Chondrocyte (in vitro differentiated cells): Measurements from ENCODE around the gene PATL1. TPM values are rescaled to one million over a fixed set of nuclear protein-coding genes. Genes with fewer than 3 reads are reported as not detected.
"Not testable (repeated sequence)": the region's sequence is repeated elsewhere in the genome, so short reads cannot be mapped to it uniquely, and the experiment has no call there.

ENCODE experiments used
- DNase-seq: peaks from one replicate; pipeline ENCODE4 v3.0.0; 2021; ENCODE audit warnings: mixed read lengths, low spot score
- H3K27ac Mint-ChIP-seq: one replicate; pipeline ENCODE4 v1.8.0; 2021; ENCODE audit warnings: mild to moderate bottlenecking, moderate library complexity, mixed read lengths; ENCODE audit not compliant: unreplicated experiment
- H3K27me3 Mint-ChIP-seq: 2 replicates; pipeline ENCODE4 v1.8.0; 2021; ENCODE audit warnings: low read depth, mixed read lengths
- H3K36me3 Mint-ChIP-seq: 2 replicates; pipeline ENCODE4 v1.8.0; 2021; ENCODE audit warnings: low read depth, mixed read lengths
- H3K4me1 Mint-ChIP-seq: 2 replicates; pipeline ENCODE4 v1.8.0; 2021; ENCODE audit warnings: low read depth, mild to moderate bottlenecking, mixed read lengths
- H3K4me3 Mint-ChIP-seq: one replicate; pipeline ENCODE4 v1.8.0; 2021; ENCODE audit warnings: mild to moderate bottlenecking, moderate library complexity, mixed read lengths; ENCODE audit not compliant: unreplicated experiment
- H3K9me3 Mint-ChIP-seq: 2 replicates; pipeline ENCODE4 v1.8.0; 2021; ENCODE audit warnings: low read depth, mixed read lengths
- total RNA-seq: library from RNA; stranded (reverse); gene quantifications from 3 replicates; pipeline ENCODE4 v1.2.1, GENCODE V29; 2021
- TF ChIP-seq, protein P1 (sequence below): fragments of 200-600 bp; sonication (generic); IDR thresholded peaks from 2 replicates; pipeline ENCODE4 v1.5.0; 2021; ENCODE audit warnings: antibody characterized with exemption, mild to moderate bottlenecking, moderate library complexity

The PATL1 gene
- total RNA-seq, 1 donor from 2014 or later = 28.8 TPM

DNA sequence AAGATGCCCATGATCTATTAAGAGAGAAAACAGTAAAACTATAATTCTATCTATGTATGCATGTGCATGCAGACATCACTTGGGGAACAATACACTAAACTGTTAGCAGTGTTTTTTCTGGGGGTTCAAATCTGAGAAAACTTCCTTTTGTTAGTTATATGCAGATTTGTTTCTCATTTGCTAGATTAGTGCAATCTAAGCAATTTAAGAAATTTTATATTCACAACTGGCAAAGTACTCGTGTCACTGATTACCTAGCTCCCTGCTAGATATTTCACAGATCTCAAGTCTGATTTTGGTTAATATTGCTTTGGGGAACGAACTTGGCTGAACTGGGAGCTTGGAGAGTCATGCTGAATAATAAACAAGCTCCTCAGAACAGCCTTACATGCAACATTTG, 38.3 kb downstream of the PATL1 start:
- TF ChIP-seq, protein P1, sequence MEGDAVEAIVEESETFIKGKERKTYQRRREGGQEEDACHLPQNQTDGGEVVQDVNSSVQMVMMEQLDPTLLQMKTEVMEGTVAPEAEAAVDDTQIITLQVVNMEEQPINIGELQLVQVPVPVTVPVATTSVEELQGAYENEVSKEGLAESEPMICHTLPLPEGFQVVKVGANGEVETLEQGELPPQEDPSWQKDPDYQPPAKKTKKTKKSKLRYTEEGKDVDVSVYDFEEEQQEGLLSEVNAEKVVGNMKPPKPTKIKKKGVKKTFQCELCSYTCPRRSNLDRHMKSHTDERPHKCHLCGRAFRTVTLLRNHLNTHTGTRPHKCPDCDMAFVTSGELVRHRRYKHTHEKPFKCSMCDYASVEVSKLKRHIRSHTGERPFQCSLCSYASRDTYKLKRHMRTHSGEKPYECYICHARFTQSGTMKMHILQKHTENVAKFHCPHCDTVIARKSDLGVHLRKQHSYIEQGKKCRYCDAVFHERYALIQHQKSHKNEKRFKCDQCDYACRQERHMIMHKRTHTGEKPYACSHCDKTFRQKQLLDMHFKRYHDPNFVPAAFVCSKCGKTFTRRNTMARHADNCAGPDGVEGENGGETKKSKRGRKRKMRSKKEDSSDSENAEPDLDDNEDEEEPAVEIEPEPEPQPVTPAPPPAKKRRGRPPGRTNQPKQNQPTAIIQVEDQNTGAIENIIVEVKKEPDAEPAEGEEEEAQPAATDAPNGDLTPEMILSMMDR = no peak
- no peak for DNase-seq
- Mint-ChIP-seq H3K4me3 (no peak overlapping the region), H3K36me3 (no peaks in the 10 kb centered on the region), H3K4me1 (peaks cover 14% of the 10 kb centered on the region), H3K27me3 (no peaks in the 10 kb centered on the region), H3K9me3 (no peaks in the 10 kb centered on the region), H3K27ac (no peak overlapping the region)

DNA sequence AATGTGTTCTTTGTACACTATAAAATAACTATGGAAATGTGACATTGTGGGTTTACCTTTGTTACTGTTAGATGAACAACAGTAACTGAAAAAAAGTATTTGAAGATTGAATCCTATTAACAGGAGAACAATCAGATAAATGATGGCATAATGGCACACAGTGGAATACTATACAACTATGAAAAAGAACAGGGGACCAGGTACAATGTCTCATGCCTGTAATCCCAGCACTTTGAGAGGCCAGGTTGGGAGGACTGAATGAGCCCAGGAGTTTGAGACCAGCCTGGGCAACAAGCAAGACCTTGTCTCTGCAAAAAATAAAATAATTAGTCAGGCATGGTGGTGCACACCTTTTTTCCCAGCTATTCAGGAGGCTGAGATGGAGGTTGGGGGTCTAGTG, 38.8 kb downstream of the PATL1 start:
- Mint-ChIP-seq H3K27ac (no peak overlapping the region), H3K4me3 (no peak overlapping the region), H3K36me3 (no peaks in the 10 kb centered on the region), H3K9me3 (no peaks in the 10 kb centered on the region), H3K27me3 (no peaks in the 10 kb centered on the region), H3K4me1 (peaks cover 14% of the 10 kb centered on the region)
- TF ChIP-seq, protein P1 = no peak
- DNase-seq = no peak

DNA sequence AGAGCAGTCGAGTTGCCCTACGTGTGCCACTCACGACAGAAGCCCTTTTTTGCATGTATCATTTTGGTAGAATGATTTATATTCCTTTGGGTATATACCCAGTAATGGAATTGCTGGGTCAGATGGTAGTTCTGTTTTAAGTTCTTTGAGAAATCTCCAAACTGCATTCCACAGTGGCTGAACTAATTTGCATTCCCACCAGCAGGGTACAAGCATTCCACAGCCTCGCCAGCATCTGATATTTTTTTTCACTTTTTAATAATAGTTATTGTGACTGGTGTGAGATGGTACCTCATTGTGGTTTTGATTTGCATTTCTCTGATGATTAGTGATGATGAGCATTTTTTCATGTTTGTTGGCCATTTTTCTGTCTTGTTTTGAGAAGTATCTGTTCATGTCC, 41.9 kb downstream of the PATL1 start:
- not testable (repeated sequence) for DNase-seq, H3K36me3 Mint-ChIP-seq, H3K27ac Mint-ChIP-seq, H3K27me3 Mint-ChIP-seq, H3K4me3 Mint-ChIP-seq, H3K9me3 Mint-ChIP-seq
- TF ChIP-seq, protein P1 = peak; percentile 75
- H3K4me1 Mint-ChIP-seq = peaks cover 17% of the 10 kb centered on the region

DNA sequence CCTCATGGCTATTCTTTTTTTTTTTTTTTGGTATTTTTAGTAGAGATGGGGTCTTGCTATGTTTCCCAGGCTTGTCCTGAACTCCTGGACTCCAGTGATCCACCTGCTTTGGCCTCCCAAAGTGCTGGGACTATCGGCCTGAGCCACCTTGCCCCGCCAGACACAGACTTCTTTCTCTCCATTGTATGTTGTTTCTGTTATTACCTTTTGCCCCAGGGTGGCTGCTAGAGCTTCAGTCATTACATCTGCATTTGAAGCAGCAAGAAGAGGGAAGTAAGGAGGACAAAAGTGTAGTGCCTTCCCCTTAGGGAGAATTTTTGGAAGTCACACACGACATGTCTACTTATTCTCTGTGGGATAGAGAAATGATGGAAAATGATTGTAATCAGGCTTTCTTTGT, 43.1 kb downstream of the PATL1 start:
- Mint-ChIP-seq H3K9me3 (no peaks in the 10 kb centered on the region), H3K4me3 (no peak overlapping the region), H3K27ac (no peak overlapping the region), H3K36me3 (no peaks in the 10 kb centered on the region), H3K4me1 (peaks cover 17% of the 10 kb centered on the region), H3K27me3 (no peaks in the 10 kb centered on the region)
- no peak for DNase-seq
- TF ChIP-seq, protein P1 = no peak

DNA sequence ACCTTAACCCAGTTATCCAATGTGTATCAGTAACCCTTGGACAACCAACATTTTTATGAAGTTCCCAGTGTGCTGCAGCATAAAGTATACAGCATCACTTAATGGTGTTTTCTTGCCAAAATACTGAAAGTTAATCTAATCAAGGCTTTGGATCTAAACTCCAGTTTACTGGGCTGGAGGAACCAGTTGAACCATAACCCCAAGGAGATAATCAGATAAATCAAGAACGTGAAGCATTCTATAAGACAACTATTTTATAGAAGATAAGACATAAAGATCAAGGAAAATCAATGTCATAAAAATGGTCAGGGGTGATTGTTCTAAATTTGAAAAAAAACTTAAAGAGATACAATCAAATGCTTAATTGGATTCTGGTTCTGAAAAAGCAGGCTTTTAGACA, 51.0 kb downstream of the PATL1 start:
- DNase-seq = no peak
- H3K27me3 Mint-ChIP-seq = no peaks in the 10 kb centered on the region
- no peak overlapping the region for H3K4me3 Mint-ChIP-seq
- H3K36me3 Mint-ChIP-seq = peaks cover 2% of the 10 kb centered on the region
- H3K4me1 Mint-ChIP-seq = peaks cover 26% of the 10 kb centered on the region
- H3K27ac Mint-ChIP-seq = no peak overlapping the region
- no peaks in the 10 kb centered on the region for H3K9me3 Mint-ChIP-seq
- TF ChIP-seq, protein P1 = no peak
